Stimulated activated CD8-positive, alpha-beta memory T cell treated with anti-CD3 and anti-CD28 coated beads, Interleukin-2, amount 100 ng/mL, for 1 hour (primary cell): Measurements from ENCODE around the gene HLF.

ENCODE experiments used
- DNase-seq, 2 donors: peaks; one replicate each; pipeline ENCODE4 v3.0.0-alpha.2; 2020; ENCODE audit warnings: low read depth in 2 of 2

Gene HLF

DNA sequence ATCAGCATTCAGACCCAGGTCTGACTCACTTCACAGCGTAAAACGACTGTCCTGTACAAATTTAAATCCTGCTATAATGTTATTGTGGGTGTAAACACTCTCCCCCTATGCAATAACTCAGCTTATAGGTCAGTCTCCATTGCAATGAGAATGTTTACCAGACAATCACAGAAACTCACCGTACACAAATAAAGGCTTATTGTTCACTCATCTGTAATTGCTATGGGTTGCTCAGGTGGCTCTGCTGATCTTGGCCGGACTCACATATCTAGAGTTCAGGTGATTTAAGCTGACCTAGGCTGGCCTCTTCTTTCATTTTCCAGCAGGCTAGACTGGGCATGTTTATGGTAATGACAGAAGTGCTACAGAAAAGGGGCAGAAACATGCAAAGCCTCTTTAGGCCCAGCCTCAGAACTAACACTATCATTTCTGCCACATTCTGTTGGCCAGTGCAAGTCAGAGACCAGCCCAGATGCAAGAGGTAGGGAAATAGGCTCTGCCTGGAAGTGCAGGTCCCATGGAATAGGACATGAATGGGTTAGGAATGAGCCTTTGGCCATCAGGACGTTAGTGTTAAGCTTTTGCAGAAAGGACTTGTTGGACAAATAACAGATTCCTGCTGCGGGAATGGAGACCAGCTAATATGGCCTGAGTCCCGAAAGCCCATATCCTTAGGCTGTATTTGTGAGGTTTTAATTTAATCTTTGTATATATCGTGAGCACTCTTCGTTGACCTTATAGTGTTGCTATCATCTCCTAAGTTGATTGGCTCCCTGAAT is 44.0 kb downstream of the HLF start:
- no peak for DNase-seq

GRCh38 chr17:55311767-55312375 is 47.1 kb downstream of the HLF start:
- DNase-seq, result no peak

DNA sequence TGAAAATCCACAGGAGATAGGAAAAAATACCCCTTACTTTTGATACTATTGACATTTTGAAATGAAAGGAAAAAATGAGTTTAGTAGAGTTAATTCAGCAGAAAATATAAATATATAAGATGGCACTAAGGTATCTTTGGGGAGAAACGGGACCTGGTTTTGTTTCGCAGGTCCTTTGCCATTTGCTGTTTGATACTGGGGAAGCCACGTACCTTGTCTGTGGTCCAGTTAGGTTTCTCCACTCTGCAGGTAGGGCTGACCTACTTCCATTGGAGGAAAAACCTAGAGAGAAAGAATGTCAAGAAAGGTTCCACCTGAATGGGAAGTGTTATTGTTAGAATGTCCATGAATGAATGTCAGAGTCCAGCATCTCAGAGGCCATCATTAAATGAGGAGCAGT is 48.1 kb downstream of the HLF start:
- no peak for DNase-seq

DNA sequence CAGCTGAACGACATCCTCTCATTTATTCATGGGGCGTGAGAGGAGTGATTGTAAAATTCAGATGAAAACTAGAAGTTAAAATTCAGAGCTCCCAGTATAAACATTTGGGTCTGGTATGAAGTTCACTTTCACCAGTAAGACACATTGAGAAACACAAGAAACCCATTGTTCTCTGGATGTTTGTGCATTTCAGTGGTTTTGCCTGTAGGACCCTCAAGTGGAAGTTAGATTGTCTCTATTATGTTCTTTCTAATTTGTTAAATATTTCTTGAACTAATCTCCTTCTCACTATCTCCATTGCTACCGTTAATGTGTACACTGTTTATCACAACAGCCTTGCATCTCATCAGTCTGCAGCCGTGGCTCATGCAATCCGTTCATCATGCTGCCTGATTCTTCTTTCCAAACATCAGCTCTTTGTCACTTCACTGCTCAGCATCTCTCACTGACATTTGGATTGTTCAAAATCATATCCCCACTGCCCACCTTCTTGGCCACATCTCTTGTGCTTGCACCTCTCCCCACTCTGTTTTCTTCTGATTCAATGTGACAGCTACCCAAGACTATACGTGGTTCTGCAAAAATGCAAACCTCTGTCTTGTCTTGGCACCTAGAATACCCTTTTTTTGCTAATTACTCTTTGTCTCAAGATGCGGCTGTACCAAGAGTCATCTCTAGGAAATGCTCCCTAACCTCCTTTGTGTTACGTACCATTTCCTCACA is 49.5 kb downstream of the HLF start:
- no peak for DNase-seq

DNA sequence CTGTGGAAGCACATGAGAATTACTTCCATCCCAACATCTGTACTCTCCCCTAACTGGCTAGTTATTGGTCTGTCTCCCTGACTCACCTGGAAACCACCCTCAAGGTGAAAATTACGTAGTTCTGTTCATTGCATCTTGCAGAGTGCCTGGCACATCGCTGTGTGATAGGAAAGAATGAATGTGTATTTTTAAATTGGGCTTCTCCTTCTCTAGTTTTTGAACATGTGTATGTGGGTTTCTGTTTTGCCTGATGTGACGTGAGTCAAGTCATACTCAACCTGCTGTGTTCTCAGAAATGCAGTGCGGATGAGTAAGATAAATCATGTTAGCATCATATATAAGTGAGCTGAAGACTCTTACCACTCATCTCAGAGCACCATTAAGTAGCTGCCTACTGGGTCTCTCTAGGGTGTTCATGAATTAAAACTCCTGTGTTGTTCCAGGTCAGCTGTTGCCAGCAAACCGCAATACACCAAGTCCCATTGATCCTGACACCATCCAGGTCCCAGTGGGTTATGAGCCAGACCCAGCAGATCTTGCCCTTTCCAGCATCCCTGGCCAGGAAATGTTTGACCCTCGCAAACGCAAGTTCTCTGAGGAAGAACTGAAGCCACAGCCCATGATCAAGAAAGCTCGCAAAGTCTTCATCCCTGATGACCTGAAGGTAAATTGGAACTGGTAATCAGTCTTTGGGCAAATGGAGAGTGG is 50.2 kb downstream of the HLF start:
- no peak for DNase-seq

GRCh38 chr17:55316499-55316898 is 51.7 kb downstream of the HLF start:
- no peak for DNase-seq

DNA sequence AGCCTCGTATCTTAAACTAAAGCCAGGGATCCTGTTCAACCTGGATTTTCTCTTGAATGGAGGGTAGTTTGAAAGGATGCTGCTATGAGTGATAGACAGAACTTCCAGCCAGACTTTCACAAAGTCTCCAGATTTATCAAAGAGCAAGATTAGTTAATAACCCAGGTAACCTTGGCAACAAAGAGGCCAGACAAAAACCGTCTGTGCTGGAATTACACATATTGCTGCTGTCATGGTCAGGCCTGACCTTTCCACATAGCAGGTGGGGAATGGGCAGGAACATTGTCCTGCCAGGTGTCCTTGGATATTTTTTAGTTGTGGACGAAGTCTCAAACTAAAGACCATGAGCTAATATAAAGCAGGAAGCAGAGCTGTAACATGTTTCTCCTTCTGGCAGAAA is 52.5 kb downstream of the HLF start:
- no peak for DNase-seq

GRCh38 chr17:55318081-55318480 is 53.3 kb downstream of the HLF start:
- DNase-seq, result no peak

DNA sequence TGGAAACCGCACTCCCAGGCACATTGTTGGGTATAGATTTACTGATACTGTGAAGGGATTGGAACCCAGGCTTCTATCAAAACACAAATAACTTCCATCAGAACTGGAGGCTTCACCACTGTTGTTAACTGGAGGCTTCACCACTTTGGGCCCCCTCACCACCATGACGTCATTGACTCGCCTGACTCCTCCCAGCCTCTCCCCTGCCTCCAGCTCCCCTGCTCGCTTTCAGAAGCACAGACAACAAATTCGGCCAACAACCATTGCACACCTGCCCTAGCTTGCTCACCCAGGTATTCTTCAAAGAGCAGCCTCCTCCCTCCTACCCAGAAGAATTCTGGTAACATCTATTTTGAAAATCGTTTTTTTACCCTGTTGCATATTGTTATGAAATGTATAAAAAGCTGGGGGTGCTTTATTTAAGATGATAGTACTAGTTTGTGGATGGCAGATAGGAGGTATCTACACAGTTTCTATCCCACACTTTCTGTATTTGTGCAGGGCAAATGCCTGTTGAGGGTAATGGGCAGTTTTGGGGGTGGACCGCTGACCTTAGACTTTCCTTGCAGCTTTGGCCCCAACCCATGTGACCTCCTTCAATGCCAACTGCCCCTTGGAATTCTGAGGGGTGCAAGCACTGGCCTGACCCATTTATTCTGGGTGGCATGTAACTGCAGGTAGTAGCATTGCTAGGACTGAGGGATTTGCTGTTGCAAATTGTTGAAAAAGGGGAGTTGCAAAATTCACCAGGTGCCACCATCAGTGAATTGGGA is 54.1 kb downstream of the HLF start:
- DNase-seq, result no peak

DNA sequence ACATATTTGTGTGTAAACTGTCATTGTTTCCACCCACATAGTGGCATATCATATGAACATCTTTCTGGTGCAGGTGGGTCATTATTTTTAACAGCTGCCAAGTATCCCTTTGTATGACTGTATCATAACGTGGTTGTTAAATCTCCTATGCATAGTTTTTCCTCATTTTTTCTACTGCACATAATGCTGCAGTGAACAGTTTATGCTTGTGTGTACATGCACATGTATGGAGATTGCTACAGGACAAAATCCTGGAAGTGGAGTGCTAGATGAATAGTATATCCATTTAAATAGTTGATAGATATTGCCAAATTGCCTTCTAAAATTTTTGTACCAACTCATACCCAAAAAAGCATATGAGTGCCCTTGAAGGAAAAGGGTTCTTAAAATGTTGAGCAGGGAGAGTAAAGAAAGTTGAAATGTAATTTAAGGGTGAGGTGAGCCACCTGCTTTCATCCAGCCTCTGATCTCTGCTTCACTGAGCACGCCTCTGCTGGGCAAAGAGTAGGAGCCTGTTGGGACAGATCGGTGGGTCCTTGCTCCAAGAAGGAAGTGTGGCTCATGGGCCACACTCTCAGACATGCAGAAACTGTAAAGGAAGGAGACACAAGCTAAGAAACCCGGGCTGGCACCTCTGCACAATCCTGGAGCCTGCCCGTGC is 55.3 kb downstream of the HLF start:
- DNase-seq, result no peak

DNA sequence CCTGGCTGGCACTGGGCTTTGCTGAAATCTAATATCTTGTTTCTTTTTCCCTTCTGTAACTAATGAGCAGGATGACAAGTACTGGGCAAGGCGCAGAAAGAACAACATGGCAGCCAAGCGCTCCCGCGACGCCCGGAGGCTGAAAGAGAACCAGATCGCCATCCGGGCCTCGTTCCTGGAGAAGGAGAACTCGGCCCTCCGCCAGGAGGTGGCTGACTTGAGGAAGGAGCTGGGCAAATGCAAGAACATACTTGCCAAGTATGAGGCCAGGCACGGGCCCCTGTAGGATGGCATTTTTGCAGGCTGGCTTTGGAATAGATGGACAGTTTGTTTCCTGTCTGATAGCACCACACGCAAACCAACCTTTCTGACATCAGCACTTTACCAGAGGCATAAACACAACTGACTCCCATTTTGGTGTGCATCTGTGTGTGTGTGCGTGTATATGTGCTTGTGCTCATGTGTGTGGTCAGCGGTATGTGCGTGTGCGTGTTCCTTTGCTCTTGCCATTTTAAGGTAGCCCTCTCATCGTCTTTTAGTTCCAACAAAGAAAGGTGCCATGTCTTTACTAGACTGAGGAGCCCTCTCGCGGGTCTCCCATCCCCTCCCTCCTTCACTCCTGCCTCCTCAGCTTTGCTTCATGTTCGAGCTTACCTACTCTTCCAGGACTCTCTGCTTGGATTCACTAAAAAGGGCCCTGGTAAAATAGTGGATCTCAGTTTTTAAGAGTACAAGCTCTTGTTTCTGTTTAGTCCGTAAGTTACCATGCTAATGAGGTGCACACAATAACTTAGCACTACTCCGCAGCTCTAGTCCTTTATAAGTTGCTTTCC is 56.0 kb downstream of the HLF start:
- DNase-seq, result no peak

DNA sequence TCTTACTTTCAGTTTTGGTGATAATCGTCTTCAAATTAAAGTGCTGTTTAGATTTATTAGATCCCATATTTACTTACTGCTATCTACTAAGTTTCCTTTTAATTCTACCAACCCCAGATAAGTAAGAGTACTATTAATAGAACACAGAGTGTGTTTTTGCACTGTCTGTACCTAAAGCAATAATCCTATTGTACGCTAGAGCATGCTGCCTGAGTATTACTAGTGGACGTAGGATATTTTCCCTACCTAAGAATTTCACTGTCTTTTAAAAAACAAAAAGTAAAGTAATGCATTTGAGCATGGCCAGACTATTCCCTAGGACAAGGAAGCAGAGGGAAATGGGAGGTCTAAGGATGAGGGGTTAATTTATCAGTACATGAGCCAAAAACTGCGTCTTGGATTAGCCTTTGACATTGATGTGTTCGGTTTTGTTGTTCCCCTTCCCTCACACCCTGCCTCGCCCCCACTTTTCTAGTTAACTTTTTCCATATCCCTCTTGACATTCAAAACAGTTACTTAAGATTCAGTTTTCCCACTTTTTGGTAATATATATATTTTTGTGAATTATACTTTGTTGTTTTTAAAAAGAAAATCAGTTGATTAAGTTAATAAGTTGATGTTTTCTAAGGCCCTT is 56.8 kb downstream of the HLF start:
- DNase-seq, result no peak

DNA sequence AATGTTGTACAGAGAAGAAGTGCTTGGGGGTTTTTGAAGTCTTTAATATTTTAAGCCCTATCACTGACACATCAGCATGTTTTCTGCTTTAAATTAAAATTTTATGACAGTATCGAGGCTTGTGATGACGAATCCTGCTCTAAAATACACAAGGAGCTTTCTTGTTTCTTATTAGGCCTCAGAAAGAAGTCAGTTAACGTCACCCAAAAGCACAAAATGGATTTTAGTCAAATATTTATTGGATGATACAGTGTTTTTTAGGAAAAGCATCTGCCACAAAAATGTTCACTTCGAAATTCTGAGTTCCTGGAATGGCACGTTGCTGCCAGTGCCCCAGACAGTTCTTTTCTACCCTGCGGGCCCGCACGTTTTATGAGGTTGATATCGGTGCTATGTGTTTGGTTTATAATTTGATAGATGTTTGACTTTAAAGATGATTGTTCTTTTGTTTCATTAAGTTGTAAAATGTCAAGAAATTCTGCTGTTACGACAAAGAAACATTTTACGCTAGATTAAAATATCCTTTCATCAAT is 57.8 kb downstream of the HLF start:
- DNase-seq, result no peak

- DNase-seq, result no peak
Observed at GRCh38 chr17:55323518-55324295, 58.9 kb downstream of the HLF start.

DNA sequence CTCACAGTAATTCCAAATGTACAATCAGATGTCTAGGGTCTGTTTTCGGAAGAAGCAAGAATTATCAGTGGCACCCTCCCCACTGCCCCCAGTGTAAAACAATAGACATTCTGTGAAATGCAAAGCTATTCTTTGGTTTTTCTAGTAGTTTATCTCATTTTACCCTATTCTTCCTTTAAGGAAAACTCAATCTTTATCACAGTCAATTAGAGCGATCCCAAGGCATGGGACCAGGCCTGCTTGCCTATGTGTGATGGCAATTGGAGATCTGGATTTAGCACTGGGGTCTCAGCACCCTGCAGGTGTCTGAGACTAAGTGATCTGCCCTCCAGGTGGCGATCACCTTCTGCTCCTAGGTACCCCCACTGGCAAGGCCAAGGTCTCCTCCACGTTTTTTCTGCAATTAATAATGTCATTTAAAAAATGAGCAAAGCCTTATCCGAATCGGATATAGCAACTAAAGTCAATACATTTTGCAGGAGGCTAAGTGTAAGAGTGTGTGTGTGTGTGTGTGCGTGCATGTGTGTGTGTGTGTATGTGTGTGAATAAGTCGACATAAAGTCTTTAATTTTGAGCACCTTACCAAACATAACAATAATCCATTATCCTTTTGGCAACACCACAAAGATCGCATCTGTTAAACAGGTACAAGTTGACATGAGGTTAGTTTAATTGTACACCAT is 59.7 kb downstream of the HLF start:
- DNase-seq, result no peak

DNA sequence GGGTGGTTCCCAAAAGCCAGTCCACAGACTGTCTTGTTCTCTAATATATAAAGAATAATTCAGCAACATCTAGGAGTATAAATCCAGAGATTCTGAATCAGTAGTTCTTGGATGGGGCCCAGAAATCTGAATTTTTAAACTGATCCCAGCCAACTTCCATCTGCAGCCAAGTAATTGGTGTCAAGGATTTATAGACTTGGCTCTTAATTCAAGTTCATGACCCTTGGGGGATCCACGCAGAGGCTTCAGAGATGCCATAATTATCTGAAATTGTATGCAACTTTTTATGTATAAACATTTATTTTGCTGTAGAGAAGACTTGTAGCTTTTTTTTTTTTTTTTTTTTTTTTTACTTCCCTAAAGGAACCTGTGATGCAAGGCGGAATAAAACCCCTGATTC is 60.6 kb downstream of the HLF start:
- no peak for DNase-seq

GRCh38 chr17:55326030-55326429 is 61.3 kb downstream of the HLF start:
- no peak for DNase-seq
